DOHH2 (cell line): ENCODE measurements around the gene DCDC2C.

Experiments used
- H3F3A ChIP-seq: fragments of 200-600 bp; sonication (generic), shearing (Covaris generic); 2 replicates; pipeline ENCODE4 v1.6.0; 2016; ENCODE audit warnings: antibody characterized with exemption, mild to moderate bottlenecking; ENCODE audit not compliant: control insufficient read depth, insufficient read depth
- H3K27ac ChIP-seq: fragments of 200-600 bp; sonication (generic); 2 replicates; pipeline ENCODE4 v1.5.1; 2014; ENCODE audit warnings: low read depth, mild to moderate bottlenecking, low read length, moderate library complexity
- H3K27me3 ChIP-seq: fragments of 200-600 bp; sonication (generic); 2 replicates; pipeline ENCODE4 v1.6.1; 2014; ENCODE audit warnings: mild to moderate bottlenecking, low read length, mixed read lengths; ENCODE audit not compliant: control insufficient read depth
- H3K36me3 ChIP-seq: fragments of 200-600 bp; sonication (generic); 2 replicates; pipeline ENCODE4 v1.6.1; 2014; ENCODE audit warnings: mild to moderate bottlenecking, low read length, moderate library complexity, mixed read lengths; ENCODE audit not compliant: control insufficient read depth
- H3K4me1 ChIP-seq: fragments of 200-600 bp; sonication (generic); 2 replicates; pipeline ENCODE4 v1.6.1; 2014; ENCODE audit warnings: mild to moderate bottlenecking, low read length, mixed read lengths; ENCODE audit not compliant: control insufficient read depth
- H3K4me2 ChIP-seq: fragments of 200-600 bp; sonication (generic); 2 replicates; pipeline ENCODE4 v1.6.0; 2014; ENCODE audit warnings: mild to moderate bottlenecking, low read length, moderate library complexity
- H3K4me3 ChIP-seq: fragments of 200-600 bp; sonication (generic); 2 replicates; pipeline ENCODE4 v1.5.1; 2014; ENCODE audit warnings: mild to moderate bottlenecking, low read length, mixed read lengths
- H3K79me2 ChIP-seq: fragments of 200-600 bp; sonication (generic); 2 replicates; pipeline ENCODE4 v1.6.1; 2014; ENCODE audit warnings: mild to moderate bottlenecking, low read length, mixed read lengths; ENCODE audit not compliant: control insufficient read depth
- H3K9me2 ChIP-seq: fragments of 200-600 bp; sonication (generic); replicated peaks from 2 replicates; pipeline ENCODE4 v1.6.1; 2014; ENCODE audit warnings: mild to moderate bottlenecking, low read length, mixed read lengths; ENCODE audit not compliant: control insufficient read depth
- H3K9me3 ChIP-seq: fragments of 200-600 bp; sonication (generic); 2 replicates; pipeline ENCODE4 v1.6.1; 2014; ENCODE audit warnings: antibody characterized with exemption, low read length, mixed read lengths; ENCODE audit not compliant: control insufficient read depth, insufficient read depth
- H4K20me1 ChIP-seq: fragments of 200-600 bp; sonication (generic); 2 replicates; pipeline ENCODE4 v1.6.0; 2014; ENCODE audit warnings: low read depth, mild to moderate bottlenecking, antibody characterized with exemption, low read length, moderate library complexity; ENCODE audit not compliant: control insufficient read depth, insufficient read depth
- EZH2phosphoT487 ChIP-seq: fragments of 200-600 bp; sonication (generic); IDR thresholded peaks from 2 replicates; pipeline ENCODE4 v1.6.1; 2017; ENCODE audit warnings: borderline replicate concordance, mild to moderate bottlenecking, antibody characterized with exemption, low read length, moderate library complexity, mixed read lengths
- TF ChIP-seq, protein P1 (sequence below): fragments of 200-600 bp; sonication (generic); IDR thresholded peaks from one replicate; pipeline ENCODE4 v1.5.1; 2014; ENCODE audit warnings: antibody characterized with exemption, mild to moderate bottlenecking, low read depth, low read length; ENCODE audit not compliant: poor library complexity, severe bottlenecking

The DCDC2C gene

DNA sequence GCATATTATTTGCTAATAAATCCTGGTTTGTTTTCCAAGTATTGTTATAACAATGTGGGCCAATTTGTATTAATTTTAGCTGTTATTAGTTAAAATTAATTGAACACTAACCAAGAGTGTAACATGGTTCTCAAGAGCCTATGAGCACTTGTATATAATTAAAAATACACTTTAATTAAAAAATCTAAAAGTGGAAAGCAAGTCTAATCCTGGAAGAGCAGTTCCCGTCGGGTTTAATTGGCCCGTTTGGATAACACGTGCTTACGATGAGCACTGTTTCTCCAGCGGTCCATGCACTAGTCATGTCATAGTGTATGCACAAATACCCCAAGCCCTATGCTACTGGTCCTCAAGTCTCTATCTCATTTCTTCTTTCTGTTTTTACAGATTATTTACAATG, 49.0 kb downstream of the DCDC2C start:
- Histone ChIP-seq H3K4me2 (no peak overlapping the region), H3K27me3 (no peaks in the 10 kb centered on the region), H3K4me3 (no peak overlapping the region), H3K36me3 (no peaks in the 10 kb centered on the region), H3K4me1 (no peaks in the 10 kb centered on the region), H3K27ac (no peak overlapping the region), H3F3A (no peaks in the 10 kb centered on the region), H3K9me3 (peaks cover 11% of the 10 kb centered on the region; the same call in 1 of the 2 replicates), H4K20me1 (no peaks in the 10 kb centered on the region), H3K79me2 (no peaks in the 10 kb centered on the region), H3K9me2 (no peaks in the 10 kb centered on the region)
- TF ChIP-seq, protein P1, sequence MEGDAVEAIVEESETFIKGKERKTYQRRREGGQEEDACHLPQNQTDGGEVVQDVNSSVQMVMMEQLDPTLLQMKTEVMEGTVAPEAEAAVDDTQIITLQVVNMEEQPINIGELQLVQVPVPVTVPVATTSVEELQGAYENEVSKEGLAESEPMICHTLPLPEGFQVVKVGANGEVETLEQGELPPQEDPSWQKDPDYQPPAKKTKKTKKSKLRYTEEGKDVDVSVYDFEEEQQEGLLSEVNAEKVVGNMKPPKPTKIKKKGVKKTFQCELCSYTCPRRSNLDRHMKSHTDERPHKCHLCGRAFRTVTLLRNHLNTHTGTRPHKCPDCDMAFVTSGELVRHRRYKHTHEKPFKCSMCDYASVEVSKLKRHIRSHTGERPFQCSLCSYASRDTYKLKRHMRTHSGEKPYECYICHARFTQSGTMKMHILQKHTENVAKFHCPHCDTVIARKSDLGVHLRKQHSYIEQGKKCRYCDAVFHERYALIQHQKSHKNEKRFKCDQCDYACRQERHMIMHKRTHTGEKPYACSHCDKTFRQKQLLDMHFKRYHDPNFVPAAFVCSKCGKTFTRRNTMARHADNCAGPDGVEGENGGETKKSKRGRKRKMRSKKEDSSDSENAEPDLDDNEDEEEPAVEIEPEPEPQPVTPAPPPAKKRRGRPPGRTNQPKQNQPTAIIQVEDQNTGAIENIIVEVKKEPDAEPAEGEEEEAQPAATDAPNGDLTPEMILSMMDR, result no peak
- no peak for TF ChIP-seq EZH2phosphoT487

DNA sequence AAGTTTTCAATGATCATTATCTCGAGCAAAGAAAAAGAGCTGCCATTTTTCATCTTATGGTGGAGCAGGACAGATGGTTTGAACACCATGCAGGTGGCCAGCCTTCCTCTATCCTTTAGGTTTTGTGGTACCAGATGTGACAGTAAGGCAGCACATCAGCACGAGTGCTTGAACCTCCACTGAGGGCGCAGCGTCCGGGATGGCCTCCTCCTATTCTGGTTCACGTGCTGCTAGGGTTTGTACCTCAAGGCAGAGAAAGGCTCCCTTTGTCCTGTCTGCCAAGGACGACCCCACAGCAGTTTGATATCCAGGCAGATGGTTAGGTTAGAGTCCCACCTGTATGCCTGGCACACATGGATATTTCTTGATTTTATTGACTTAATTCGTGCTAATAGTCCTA, 50.2 kb downstream of the DCDC2C start:
- Histone ChIP-seq H3K9me2 (no peaks in the 10 kb centered on the region), H3F3A (no peaks in the 10 kb centered on the region), H3K79me2 (no peaks in the 10 kb centered on the region), H3K4me2 (no peak overlapping the region), H3K27ac (no peak overlapping the region), H4K20me1 (no peaks in the 10 kb centered on the region), H3K4me1 (no peaks in the 10 kb centered on the region), H3K27me3 (no peaks in the 10 kb centered on the region), H3K36me3 (no peaks in the 10 kb centered on the region), H3K9me3 (peaks cover 11% of the 10 kb centered on the region; the same call in 1 of the 2 replicates), H3K4me3 (no peak overlapping the region)
- TF ChIP-seq, protein P1, result no peak
- no peak for TF ChIP-seq EZH2phosphoT487

DNA sequence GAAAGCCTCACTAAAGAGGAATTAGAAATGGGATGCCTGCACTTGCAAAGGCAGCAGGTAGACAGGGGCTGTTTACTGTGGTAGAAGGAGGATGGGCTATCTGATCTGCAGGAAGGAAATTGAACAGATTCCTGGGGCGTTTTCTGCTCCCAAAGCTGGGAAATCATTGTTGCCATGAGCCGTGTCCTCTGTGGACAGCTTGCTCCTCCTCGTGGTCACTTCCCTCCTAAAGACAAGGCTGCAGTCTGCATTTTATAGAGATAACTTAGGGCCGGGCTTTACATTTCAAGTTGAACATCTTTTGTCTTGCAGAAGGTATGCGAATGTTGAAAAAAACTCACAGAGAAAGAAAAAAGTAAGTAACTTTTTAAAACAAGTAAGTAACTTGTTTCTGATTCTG, 50.9 kb downstream of the DCDC2C start:
- TF ChIP-seq, protein P1, result no peak
- no peak for TF ChIP-seq EZH2phosphoT487

More for the DNA sequence above, 50.9 kb downstream of the DCDC2C start:
- Histone ChIP-seq H3K4me2 (no peak overlapping the region), H3K4me3 (no peak overlapping the region), H3K27ac (no peak overlapping the region), H3K9me3 (peaks cover 11% of the 10 kb centered on the region; the same call in 1 of the 2 replicates), H3K27me3 (no peaks in the 10 kb centered on the region), H4K20me1 (no peaks in the 10 kb centered on the region), H3K9me2 (no peaks in the 10 kb centered on the region), H3K36me3 (no peaks in the 10 kb centered on the region), H3F3A (no peaks in the 10 kb centered on the region), H3K79me2 (no peaks in the 10 kb centered on the region), H3K4me1 (no peaks in the 10 kb centered on the region)
